Natural killer cell (primary cell): ENCODE measurements around the gene PLCG2. TPM values are rescaled to one million over a fixed set of nuclear protein-coding genes. Genes with fewer than 3 reads are reported as not detected.
"Not testable (repeated sequence)": the region's sequence is repeated elsewhere in the genome, so short reads cannot be mapped to it uniquely, and the experiment has no call there.

Experiments used
- ATAC-seq, 3 donors: fragments of 150-1000 bp in 2 of 3; fragments of 200-7000 bp in 1 of 3; cut with Tn5 transposase; 1 replicate in 1 of 3; 2 replicates in 2 of 3; pipeline ENCODE4 v1.10.0; 2021; ENCODE audit warnings: mild to moderate bottlenecking in 2 of 3, moderate library complexity in 2 of 3
- DNase-seq, 2 donors: peaks; one replicate each; pipeline versions ENCODE4 v3.0.0 to v3.0.0-alpha.2; 2013 to 2021; ENCODE audit warnings: mixed read lengths in 1 of 2
- H3K27ac ChIP-seq: one replicate; pipeline ENCODE4 v1.5.1; 2013; ENCODE audit warnings: mild to moderate bottlenecking, low read length
- H3K27me3 ChIP-seq: one replicate; pipeline ENCODE4 v1.6.1; 2013; ENCODE audit warnings: low read length; ENCODE audit not compliant: control insufficient read depth, insufficient read depth
- H3K36me3 ChIP-seq: one replicate; pipeline ENCODE4 v1.6.1; 2013; ENCODE audit warnings: low read length; ENCODE audit not compliant: control insufficient read depth, insufficient read depth
- H3K4me1 ChIP-seq: one replicate; pipeline ENCODE4 v1.6.1; 2013; ENCODE audit warnings: low read length; ENCODE audit not compliant: control insufficient read depth, insufficient read depth
- H3K4me3 ChIP-seq: one replicate; pipeline ENCODE4 v1.5.1; 2013; ENCODE audit warnings: low read length
- H3K9me3 ChIP-seq: one replicate; pipeline ENCODE4 v1.6.1; 2013; ENCODE audit warnings: low read length; ENCODE audit not compliant: control insufficient read depth, insufficient read depth
- H3K27ac Mint-ChIP-seq, 2 donors: one replicate each; pipeline ENCODE4 v1.8.0; 2022; ENCODE audit warnings: mild to moderate bottlenecking in 2 of 2, mixed read lengths in 2 of 2, moderate library complexity in 1 of 2
- H3K27me3 Mint-ChIP-seq, 2 donors: one replicate each; pipeline ENCODE4 v1.8.0; 2022; ENCODE audit warnings: low read depth in 2 of 2, mixed read lengths in 2 of 2
- H3K36me3 Mint-ChIP-seq: one replicate; pipeline ENCODE4 v1.8.0; 2022; ENCODE audit warnings: mixed read lengths
- H3K4me1 Mint-ChIP-seq, 2 donors: one replicate each; pipeline ENCODE4 v1.8.0; 2022; ENCODE audit warnings: mixed read lengths in 2 of 2
- H3K4me3 Mint-ChIP-seq: one replicate; pipeline ENCODE4 v1.8.0; 2022; ENCODE audit warnings: mild to moderate bottlenecking, moderate library complexity, mixed read lengths
- H3K9me3 Mint-ChIP-seq, 2 donors: one replicate each; pipeline ENCODE4 v1.8.0; 2022; ENCODE audit warnings: mixed read lengths in 2 of 2
- WGBS: methylation state at CpG from one replicate; pipeline ENCODE4 v1.1.7; 2013; ENCODE audit warnings: missing lambda C conversion rate; ENCODE audit not compliant: insufficient coverage; 5-methylcytosine and 5-hydroxymethylcytosine counted together
- intact Hi-C: fragments of 100-400 bp; cut with micrococcal nuclease; formaldehyde crosslinking; loops from one replicate; pipeline ENCODE4 v1.14.2; 2022
- total RNA-seq, 4 donors: library from RNA; stranded (reverse); fragments of 120-200 nt in 1 of 4; gene quantifications; one replicate each; pipeline versions ENCODE4 v1.2.3 to v1.2.4, GENCODE V29; 2013 to 2022
- TF ChIP-seq, protein P1 (sequence below): fragments of 200-600 bp; IDR thresholded peaks from one replicate; pipeline ENCODE4 v1.8.0; 2022; ENCODE audit warnings: antibody characterized with exemption

The PLCG2 gene
- total RNA-seq, 3 donors from 2014 or later (not counting 1 experiment from before 2014, with no cell fraction given) = 250 to 298 (median 285) TPM

DNA sequence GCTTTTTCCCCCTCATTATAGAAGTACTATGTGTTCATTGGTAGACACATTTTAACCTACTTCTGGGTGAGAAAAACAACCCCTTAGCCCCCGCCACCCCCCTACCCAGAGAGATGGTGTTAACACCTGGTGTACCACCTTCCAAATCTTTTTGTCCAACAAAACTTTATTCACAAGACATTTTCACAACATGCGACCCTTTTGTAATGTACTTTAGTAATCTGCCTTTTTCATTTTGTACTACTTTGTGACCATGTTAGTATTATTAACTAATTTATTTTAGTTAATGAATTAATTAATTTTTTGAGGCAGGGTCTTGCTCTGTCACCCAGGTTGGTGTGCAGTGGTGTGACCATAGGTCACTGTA is 20.0 kb downstream of the PLCG2 start:
- no peak overlapping the region for H3K4me3 ChIP-seq
- peaks cover 69 to 73% of the 10 kb centered on the region in 2 donors for H3K4me1 Mint-ChIP-seq
- DNase-seq = no peak
- 0% methylated on average over 1 of the region's 2 CpGs for WGBS
- H3K36me3 Mint-ChIP-seq = no peaks in the 10 kb centered on the region
- peak overlapping the region; percentile 93 for H3K27ac ChIP-seq
- H3K27me3 ChIP-seq = no peaks in the 10 kb centered on the region
- peaks cover 52% of the 10 kb centered on the region for H3K4me1 ChIP-seq
- intact Hi-C loops = loop anchor here (5.0 kb wide), 2 partner anchors 33 to 73 kb away; no protein-coding TSS in a partner anchor
- H3K9me3 ChIP-seq = no peaks in the 10 kb centered on the region
- peaks cover 0 to 1% of the 10 kb centered on the region in 2 donors for H3K9me3 Mint-ChIP-seq
- TF ChIP-seq, protein P1, sequence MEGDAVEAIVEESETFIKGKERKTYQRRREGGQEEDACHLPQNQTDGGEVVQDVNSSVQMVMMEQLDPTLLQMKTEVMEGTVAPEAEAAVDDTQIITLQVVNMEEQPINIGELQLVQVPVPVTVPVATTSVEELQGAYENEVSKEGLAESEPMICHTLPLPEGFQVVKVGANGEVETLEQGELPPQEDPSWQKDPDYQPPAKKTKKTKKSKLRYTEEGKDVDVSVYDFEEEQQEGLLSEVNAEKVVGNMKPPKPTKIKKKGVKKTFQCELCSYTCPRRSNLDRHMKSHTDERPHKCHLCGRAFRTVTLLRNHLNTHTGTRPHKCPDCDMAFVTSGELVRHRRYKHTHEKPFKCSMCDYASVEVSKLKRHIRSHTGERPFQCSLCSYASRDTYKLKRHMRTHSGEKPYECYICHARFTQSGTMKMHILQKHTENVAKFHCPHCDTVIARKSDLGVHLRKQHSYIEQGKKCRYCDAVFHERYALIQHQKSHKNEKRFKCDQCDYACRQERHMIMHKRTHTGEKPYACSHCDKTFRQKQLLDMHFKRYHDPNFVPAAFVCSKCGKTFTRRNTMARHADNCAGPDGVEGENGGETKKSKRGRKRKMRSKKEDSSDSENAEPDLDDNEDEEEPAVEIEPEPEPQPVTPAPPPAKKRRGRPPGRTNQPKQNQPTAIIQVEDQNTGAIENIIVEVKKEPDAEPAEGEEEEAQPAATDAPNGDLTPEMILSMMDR = no peak
- peak overlapping the region; percentile 92 to 99 for H3K27ac Mint-ChIP-seq
- H3K4me3 Mint-ChIP-seq = peak overlapping the region; percentile 67
- H3K27me3 Mint-ChIP-seq = no peaks in the 10 kb centered on the region
- no peaks in the 10 kb centered on the region for H3K36me3 ChIP-seq
- ATAC-seq = no peak

DNA sequence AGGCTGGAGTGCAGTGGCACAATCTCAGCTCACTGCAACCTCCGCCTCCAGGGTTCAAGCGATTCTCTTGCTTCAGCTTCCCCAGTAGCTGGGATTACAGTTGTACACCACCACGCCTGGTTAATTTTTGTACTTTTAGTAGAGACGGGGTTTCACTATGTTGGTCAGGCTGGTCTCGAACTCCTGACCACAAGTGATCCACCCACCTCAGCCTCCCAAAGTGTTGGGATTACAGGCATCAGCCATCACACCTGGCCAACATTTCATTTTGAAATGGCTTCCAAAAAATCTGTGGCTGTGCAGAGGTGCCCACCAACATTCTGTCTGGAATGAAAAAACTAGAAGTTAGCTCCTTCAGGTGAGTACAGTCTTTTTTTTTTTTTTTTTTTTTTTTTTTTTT is 22.6 kb downstream of the PLCG2 start:
- H3K36me3 Mint-ChIP-seq, H3K27me3 Mint-ChIP-seq, H3K27ac Mint-ChIP-seq, H3K4me3 ChIP-seq, ATAC-seq, H3K4me3 Mint-ChIP-seq, H3K9me3 Mint-ChIP-seq, DNase-seq, H3K36me3 ChIP-seq, intact Hi-C loops, H3K27ac ChIP-seq, H3K27me3 ChIP-seq, H3K9me3 ChIP-seq: not testable (repeated sequence)
- peaks cover 60% of the 10 kb centered on the region for H3K4me1 ChIP-seq
- peaks cover 71% of the 10 kb centered on the region in 2 donors for H3K4me1 Mint-ChIP-seq
- WGBS = 55% methylated on average over 5 of the region's 5 CpGs

DNA sequence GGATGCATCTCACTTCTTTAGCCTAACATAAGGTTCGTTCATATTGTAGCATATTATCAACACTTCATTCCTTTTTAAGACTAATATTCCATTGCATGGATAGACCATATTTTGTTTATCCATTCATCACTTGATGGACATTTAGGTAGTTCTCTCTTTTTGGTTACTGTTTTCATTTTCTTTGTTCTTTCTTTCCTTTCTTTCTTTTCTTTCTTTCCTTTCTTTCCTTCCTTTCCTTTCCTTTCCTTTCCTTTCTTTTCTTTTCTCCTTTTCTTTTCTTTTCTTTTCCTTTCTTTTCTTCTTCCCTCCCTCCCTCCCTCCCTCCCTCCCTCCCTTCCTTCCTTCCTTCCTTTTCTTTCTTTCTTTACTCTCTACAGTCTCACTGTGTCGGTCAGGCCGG is 24.2 kb downstream of the PLCG2 start:
- ATAC-seq (no peak), DNase-seq (no peak)
- no peaks in the 10 kb centered on the region for H3K36me3 Mint-ChIP-seq
- H3K9me3 Mint-ChIP-seq = peaks cover 0 to 2% of the 10 kb centered on the region in 2 donors
- intact Hi-C loops = no loop called here
- Histone ChIP-seq H3K4me1 (peaks cover 60% of the 10 kb centered on the region), H3K36me3 (peaks cover 3% of the 10 kb centered on the region), H3K27me3 (no peaks in the 10 kb centered on the region), H3K9me3 (no peaks in the 10 kb centered on the region), H3K27ac (no peak overlapping the region), H3K4me3 (no peak overlapping the region)
- H3K27ac Mint-ChIP-seq = peak overlapping the region; percentile 68 to 73
- 100% methylated on average over 2 of the region's 3 CpGs for WGBS
- no peaks in the 10 kb centered on the region for H3K27me3 Mint-ChIP-seq
- H3K4me1 Mint-ChIP-seq = peaks cover 70 to 71% of the 10 kb centered on the region in 2 donors
- H3K4me3 Mint-ChIP-seq = no peak overlapping the region
- TF ChIP-seq, protein P1 = no peak

DNA sequence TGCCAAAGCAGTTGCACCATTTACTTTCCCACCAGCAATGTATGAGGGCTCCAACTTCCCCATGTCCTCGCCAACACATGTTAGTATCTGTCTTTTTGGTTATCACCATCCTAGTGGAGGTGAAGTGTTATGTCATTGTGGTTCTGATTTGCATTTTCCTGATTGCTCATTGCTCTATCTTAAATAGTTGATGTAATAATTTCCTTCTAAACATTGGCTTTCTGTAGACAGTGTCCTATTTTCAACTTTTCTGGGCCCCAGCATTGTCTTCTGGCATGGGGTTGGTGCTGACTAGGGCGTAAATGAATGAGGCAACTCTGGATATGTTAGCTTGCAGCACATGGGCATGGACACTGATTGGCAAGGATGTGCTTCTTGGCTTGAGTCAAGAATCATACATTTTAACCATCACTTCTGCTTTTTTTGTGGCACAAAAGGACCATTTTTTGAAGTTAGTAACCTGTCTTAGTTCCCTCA is 25.1 kb downstream of the PLCG2 start:
- DNase-seq = no peak

More for the DNA sequence above, 25.1 kb downstream of the PLCG2 start:
- Histone ChIP-seq H3K27me3 (no peaks in the 10 kb centered on the region), H3K4me3 (no peak overlapping the region), H3K36me3 (peaks cover 3% of the 10 kb centered on the region), H3K4me1 (peaks cover 60% of the 10 kb centered on the region), H3K9me3 (no peaks in the 10 kb centered on the region), H3K27ac (peak overlapping the region; percentile 60)
- intact Hi-C loops = no loop called here
- Mint-ChIP-seq H3K27me3 (no peaks in the 10 kb centered on the region), H3K36me3 (no peaks in the 10 kb centered on the region), H3K4me3 (no peak overlapping the region), H3K4me1 (peaks cover 70 to 71% of the 10 kb centered on the region in 2 donors), H3K9me3 (peaks cover 0 to 2% of the 10 kb centered on the region in 2 donors), H3K27ac (peak overlapping the region; percentile 68 to 73)
- ATAC-seq = no peak
- TF ChIP-seq, protein P1 = no peak
- WGBS = 83% methylated on average over 1 of the region's 2 CpGs
